ENCODE measurements around the gene NLRC3.
"Not testable (repeated sequence)": the region's sequence is repeated elsewhere in the genome, so short reads cannot be mapped to it uniquely, and the experiment has no call there.

NLRC3 gene, protein sequence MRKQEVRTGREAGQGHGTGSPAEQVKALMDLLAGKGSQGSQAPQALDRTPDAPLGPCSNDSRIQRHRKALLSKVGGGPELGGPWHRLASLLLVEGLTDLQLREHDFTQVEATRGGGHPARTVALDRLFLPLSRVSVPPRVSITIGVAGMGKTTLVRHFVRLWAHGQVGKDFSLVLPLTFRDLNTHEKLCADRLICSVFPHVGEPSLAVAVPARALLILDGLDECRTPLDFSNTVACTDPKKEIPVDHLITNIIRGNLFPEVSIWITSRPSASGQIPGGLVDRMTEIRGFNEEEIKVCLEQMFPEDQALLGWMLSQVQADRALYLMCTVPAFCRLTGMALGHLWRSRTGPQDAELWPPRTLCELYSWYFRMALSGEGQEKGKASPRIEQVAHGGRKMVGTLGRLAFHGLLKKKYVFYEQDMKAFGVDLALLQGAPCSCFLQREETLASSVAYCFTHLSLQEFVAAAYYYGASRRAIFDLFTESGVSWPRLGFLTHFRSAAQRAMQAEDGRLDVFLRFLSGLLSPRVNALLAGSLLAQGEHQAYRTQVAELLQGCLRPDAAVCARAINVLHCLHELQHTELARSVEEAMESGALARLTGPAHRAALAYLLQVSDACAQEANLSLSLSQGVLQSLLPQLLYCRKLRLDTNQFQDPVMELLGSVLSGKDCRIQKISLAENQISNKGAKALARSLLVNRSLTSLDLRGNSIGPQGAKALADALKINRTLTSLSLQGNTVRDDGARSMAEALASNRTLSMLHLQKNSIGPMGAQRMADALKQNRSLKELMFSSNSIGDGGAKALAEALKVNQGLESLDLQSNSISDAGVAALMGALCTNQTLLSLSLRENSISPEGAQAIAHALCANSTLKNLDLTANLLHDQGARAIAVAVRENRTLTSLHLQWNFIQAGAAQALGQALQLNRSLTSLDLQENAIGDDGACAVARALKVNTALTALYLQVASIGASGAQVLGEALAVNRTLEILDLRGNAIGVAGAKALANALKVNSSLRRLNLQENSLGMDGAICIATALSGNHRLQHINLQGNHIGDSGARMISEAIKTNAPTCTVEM

DNA sequence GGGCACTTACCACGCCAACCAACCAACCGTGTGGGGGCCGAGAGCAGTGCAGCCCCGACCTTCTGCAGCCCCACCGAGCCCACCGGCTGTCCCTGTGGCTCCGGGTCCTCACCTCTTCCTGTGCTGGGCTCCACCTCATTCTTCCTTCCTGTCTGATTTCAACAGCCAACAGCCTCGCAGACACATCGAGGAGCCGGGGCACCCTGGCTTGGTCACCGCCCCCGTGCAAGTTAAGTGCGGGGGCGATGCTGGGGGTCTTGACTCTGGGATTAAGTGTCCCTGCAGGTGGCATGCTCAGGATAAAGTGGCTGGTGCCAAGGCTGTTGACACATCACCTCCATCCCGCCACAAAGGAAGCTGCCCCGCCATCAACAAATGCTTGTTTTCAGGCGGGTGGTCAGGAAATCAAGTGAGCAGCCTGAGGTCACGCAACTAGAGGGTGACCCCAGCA, at the start of gene NLRC3:
NLRC3 (minus strand) TSS at position 102 of the 451 bp plus-strand sequence. CDS start 12,367 bp downstream, outside the sequence.
- DNase-seq (ENCODE audit: low read depth, low spot score): no peak
- H3K27ac ChIP-seq: no peak within 1 kb of the TSS

DNA sequence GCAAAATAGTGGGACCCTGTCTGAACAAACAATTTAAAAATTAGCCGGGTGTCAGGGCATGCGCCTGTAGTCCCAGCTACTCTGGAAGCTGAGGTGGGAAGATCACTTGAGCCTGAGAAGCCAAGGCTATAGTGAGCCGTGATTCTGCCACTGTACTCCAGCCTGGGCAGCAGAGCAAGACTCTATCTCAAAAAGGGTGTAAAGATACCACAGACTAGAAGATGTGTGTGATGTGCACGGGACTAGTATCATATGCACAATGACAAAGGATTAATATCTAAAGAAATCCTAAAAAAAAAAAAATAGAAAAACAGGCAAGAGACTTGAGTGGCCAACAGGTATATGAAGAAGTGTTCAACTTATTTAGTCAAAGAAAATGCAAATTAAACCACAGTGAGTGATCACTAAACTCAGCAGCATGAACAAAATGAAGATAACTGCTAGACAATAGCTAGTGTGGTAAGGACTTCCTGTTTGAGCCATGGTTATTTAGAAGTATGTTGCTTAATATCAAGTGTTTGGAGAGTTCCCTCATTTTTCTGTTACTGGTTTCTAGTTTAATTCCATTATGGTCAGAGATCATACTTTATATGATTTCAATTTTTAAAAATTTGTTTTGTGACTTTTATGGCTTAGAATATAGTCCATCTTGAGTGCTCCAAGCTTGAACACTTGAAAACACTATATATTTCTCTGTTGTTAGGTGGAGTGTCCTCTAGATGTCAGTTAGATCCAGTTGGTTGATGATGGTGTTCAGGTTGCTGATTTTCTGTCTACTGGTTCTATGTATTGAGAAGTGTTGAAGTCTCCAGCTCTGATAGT, 48.9 kb upstream of the NLRC3 start:
- H3K27ac ChIP-seq: no peak overlapping the region
- DNase-seq (ENCODE audit: low read depth, low spot score): no peak

DNA sequence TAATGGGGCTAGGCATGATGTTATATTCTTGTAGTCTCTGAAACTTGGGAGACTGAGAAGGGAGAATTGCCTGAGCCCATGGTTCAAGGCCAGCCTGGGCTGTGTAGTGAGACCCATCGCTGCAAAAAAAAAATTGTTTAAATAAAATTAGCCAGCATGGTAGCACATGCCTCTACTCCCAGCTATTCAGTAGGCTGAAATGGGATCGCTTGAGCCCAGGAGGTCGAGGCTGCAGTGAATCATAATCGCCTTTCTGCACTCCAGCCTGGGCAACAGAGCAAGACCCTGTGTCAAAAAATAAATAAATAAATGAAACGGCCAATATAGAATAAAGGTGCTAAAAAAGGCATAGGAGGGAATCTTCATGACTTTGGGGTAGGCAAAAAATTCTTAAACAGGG, 48.1 kb upstream of the NLRC3 start:
- no peak for DNase-seq (ENCODE audit: low read depth, low spot score)
- no peak overlapping the region for H3K27ac ChIP-seq

DNA sequence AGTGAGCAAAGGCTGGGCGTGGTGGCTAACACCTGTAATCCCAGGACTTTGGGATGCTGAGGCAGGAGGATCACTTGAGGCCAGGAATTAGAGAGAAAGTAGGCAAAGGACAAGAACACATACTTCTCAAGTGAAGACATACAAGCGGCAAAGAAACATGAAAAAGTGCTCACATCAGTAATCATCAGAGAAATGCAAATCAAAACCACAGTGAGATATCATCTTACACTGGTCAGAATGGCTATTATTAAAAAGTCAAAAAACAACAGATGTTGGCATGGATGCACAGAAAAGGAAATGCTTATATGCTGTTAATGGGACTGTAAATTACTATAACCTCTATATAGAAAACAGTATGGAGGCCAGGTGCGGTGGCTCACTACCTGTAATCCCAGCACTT, 46.4 kb upstream of the NLRC3 start:
- no peak overlapping the region for H3K27ac ChIP-seq
- DNase-seq (ENCODE audit: low read depth, low spot score): no peak

DNA sequence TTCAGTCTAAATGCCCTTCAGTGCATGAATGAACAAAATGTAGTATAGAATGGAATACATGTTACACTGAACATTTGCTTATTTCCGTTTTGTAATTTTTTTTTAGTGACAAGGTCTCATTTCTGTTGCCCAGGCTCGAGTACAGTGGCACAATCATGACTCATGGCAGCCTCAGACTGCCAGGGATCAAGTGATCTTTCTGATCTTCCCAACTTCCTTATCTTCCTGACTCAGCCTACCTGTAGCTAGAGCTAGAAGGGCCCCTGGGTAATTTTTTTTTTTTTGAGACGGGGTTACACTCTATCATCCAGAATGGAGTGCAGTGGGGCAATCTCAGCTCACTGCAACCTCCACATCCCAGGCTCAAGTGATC, 41.6 kb upstream of the NLRC3 start:
- peak; percentile 46 for DNase-seq (ENCODE audit: low read depth, low spot score)
- H3K27ac ChIP-seq: peak overlapping the region; percentile 64

DNA sequence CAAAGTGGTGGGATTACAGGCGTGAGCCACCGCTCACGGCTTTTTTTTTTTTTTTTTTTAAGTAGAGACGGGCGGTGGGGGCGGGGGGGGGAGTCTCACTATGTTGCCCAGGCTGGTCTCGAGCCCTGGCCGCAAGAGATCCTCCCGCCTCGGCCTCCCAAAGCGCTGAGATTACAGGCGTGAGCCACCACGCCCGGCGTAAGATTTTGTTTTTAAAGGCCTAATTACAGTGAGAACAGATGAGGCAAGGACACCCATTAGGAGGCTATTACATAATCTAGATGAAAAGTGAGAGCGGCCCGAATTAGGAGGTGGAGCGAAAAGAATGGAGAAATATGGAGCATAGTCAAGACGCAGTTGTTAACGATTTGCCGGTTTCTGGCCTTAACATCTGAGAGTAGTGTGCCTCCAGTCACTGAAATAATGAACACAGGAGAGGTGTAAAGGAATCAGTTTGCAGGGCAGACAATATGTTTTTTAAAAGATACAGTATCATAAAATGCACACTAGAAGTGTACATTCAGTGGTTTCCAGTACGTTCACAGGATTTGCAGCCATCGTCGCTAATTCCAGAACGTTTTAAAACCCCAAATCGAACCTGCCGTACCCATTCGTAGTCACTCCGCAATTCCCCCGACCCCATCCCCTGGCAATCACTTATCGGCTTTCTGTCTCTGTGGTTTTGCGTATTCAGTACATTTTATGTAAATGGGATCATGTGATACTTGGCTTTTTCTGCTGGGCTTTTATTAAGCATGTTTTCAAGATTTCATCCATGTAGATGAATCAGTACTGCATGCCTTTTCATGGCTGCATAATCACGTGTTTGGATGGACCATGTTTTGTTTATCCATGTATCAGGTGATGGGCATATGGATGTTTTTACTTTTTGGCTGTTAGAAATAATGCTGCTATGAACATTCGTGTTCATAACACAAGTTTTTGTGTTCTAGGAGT, 35.6 kb upstream of the NLRC3 start:
- H3K27ac ChIP-seq: peak overlapping the region; percentile 73
- no peak for DNase-seq (ENCODE audit: low read depth, low spot score)

DNA sequence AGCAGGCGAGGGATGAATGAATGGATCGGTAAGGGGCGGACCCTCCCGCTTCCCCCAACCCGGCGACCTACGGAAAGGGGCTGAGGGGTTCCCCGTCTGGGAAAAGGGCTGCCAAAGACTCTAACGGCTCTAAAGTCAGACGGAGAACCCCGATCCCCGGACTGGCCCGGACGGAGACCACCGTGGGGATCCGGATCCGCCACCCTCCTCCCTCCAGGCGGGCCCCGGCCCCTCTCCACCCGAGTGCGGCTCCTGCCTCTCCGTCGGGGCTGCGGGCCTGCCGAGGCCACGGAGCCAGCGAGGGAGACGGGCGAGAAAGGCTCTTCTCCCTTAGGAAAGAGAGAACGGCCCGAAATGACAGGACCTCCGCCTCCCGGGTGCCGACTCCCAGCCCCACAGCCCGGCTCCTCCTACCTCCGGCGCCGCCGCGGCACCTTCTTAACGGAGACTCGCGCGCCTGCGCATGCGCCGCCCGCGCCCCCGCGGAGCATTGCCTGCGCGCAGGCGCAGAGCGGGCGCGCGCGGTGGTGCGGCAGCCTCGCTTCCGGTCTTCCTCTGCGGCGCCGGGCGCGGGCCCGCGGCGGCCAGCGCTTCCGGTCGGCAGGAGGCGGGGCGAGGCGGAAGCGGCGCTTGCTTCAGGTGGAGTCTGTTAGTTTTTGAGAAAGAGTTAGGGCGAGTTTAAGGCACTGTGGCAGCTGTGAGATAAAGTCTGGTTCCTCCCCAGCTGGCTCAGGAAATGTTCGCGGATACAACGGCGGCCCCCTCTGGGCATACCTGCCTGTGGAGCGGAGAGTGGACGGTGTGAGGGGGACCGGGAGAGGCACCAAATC, 34.2 kb upstream of the NLRC3 start, which contains the start of gene SLX4:
SLX4 (minus strand) TSS at position 461 of the 830 bp plus-strand sequence. CDS start 2,642 bp downstream, outside the sequence.
- peak within 1 kb of the TSS; percentile 73 for H3K27ac ChIP-seq
- peak; percentile 57 for DNase-seq (ENCODE audit: low read depth, low spot score)

DNA sequence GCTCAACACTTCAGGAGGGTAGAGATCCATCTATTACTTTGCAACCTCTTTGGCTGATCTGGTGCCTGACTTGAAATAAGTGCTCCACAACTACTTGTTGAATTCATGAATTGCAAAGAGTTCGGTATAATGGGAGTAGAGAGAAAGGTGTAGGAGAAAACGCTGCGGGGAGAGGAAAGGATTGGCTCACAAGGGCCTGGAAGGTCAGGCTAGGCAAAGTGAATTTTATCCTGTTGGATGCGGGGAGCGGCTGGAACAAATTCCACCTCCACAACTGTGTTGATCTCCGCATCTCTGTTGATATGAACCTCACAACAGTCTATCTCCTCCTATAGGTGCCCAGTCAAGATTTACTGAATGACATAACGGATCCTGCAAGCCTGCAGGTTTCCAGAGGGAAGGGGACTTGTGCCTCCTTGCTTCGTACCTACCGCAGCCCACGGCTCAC, 33.5 kb upstream of the NLRC3 start:
- DNase-seq (ENCODE audit: low read depth, low spot score): no peak
- H3K27ac ChIP-seq: peak overlapping the region; percentile 73

DNA sequence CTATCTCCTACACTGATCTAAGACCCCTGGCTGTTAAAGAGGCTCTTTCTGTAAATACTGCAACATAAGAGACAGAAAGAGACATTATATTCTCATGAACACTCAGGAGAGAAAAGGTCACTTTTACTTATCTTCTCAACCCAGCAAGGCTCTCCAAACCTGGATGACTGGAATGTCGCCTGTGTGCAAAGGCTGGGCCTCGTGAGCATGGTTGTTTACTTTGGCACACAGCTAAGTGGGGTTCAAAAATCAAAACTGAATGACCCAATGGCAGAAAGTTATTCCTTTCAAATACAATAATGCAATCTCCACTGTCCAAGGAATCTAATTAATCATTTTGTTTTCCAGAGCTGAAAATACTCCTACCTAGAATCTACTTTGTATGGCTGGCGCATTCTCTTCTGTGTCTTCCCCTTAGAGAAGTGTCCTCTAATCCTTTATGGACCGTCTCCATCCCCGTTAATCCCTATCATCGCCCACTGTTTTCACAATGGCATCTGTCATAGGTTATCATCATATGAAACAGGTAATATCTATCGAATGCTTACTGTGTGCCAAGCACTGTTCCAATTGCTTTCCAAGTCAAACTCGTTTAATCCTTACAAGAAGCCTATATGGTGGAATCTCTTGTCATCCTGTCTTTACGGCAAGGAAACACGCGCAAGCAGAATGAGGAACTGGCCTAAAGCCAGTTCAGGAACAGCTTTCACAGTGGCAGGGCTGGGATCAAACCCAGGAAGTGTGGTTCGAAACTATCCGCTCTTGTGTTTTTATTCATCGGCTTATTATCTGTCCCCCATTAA, 32.9 kb upstream of the NLRC3 start:
- H3K27ac ChIP-seq: no peak overlapping the region
- DNase-seq (ENCODE audit: low read depth, low spot score): no peak

DNA sequence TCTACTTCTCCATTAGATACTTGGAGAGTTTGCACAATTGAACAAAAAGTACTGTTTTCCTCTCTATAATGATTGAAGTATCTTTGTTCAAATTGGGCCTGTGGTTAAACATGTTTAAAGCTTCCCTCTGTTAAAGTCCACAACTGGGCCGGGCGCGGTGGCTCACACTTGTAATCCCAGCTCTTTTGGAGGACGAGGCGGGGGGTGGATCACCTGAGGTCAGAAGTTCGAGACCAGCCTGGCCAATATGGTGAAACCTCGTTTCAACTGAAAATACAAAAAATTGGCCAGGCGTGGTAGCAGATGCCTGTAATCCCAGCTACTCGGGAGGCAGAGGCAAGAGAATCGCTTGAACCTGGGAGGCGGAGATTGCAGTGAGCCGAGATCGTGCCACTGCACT, 31.8 kb upstream of the NLRC3 start:
- H3K27ac ChIP-seq; DNase-seq (ENCODE audit: low read depth, low spot score): not testable (repeated sequence)

DNA sequence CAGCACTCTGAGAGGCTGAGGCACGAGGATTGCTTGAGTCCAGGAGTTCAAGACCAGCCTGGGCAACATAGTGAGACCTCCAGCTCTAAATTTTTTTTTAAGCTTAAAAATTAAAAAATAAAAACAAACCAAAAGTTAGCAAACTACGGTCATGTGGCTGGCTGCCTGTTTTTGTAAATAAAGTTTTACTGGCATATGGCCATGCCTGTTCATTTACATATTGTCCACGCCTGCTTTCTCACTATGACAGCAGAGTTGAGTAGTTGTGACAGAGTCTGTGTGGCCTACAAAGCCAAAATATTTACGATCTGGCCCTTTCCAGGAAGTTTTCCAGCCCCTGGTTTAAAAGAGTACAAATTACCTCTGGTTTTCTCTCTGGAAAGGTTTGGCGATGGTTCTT, 30.9 kb upstream of the NLRC3 start:
- no peak overlapping the region for H3K27ac ChIP-seq
- DNase-seq (ENCODE audit: low read depth, low spot score): no peak

DNA sequence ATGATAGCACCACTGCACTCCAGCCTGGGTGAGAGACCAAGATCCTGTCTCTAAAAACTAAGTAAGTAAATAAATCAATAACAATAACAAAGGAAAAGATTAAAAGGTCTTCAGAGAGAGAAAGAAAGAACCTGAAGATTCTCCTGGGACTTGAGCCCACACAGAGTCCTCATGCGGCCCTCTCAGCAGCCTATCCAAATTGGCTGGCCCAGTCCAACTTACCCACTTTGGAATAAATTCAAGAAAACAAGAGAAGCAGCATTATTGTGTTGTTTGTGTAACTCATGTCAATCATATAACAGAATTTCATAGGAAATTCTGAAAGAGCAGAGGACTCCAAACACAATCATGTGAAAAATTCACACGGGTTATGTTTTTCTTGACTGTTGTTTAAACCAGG, 30.4 kb upstream of the NLRC3 start:
- no peak overlapping the region for H3K27ac ChIP-seq
- no peak for DNase-seq (ENCODE audit: low read depth, low spot score)

DNA sequence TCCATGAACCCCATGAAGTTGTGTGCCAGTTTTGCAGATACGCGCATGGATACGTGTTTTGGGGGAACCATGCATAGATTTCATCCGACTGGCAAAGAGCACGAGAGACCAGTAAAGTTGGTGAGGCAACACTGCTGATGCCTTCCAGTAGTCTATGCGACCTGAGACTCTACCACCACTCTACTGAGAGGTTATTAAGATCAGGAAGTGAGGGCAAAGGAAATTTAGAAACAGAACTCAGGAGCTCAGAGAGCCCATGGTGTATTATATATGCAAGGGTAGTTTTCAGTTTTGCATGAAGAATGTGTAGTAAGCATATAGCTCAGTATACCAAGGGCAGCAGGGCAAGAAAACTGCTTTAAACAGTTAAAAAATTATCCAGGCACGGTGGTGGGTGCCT, 30.0 kb upstream of the NLRC3 start:
- no peak for DNase-seq (ENCODE audit: low read depth, low spot score)

DNA sequence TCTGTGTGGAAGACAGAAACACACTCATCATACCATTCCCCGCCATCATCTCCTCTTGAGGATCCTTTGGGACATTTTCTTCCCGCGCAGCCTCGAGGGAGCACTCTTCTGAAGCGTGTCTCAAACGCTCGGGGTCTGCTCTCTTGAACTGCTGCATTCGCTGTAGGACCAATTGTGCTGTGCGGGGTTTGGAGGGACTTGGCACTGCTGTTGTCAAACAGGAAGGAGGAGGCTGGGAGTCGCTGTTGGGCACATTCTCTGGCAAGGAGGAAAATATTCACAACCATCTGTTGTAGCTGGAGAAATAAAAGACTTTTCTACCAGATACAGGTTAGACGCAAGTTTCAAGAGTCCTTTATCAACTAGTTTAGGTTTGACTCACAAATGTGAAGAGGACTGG, 29.2 kb upstream of the NLRC3 start:
- H3K27ac ChIP-seq: no peak overlapping the region
- DNase-seq (ENCODE audit: low read depth, low spot score): no peak

More for the DNA sequence above, 30.0 kb upstream of the NLRC3 start:
- no peak overlapping the region for H3K27ac ChIP-seq

DNA sequence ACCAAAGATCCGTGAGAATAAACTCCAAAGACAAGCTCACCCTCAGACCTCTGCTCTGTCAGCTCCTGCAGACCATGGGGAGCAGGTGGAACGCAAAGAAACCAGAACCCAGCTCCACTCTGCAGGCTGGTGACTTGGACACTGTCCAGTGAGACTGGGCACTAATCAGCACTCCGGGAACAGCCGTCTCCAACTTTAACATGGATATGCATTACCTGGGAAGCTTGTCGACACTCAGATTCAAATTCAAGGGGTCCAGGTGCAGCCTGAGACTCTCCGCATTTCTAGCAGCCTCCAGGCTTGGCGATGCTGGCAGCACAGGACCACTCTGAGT, 25.1 kb upstream of the NLRC3 start:
- no peak overlapping the region for H3K27ac ChIP-seq
- no peak for DNase-seq (ENCODE audit: low read depth, low spot score)

DNA sequence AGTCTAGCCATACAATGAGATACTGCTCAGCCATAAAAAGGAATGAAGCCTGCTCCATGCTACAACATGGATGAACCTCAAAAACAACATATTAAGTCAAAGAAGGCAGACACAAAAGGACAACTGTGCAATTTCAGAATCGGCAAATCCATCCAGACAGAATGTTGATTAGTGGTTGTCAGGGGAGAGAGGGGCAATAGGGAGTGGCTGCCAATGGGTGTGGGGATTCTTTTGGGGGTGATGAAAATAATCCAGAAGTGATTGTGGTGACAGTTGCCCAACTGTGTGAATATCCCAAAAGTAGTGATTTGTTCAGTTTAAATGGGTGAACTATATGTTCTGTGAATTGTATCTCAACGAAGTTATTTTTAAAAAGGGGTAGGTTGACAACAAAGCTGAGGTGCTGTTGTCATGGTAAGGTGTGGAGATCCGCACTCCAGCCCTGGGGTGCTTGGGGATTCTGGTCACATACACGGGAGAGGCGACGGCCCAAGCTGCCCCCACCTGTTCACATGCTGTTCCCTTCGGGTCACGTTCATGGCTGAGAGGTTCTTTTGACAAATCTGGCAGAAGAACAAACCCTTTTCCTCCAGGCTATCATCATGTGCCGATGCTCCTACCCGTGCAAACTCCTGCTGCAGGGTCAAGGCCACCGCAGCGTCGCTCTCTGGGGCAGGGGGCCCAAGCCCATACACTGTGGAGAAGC, 24.6 kb upstream of the NLRC3 start:
- no peak for DNase-seq (ENCODE audit: low read depth, low spot score)
- no peak overlapping the region for H3K27ac ChIP-seq

DNA sequence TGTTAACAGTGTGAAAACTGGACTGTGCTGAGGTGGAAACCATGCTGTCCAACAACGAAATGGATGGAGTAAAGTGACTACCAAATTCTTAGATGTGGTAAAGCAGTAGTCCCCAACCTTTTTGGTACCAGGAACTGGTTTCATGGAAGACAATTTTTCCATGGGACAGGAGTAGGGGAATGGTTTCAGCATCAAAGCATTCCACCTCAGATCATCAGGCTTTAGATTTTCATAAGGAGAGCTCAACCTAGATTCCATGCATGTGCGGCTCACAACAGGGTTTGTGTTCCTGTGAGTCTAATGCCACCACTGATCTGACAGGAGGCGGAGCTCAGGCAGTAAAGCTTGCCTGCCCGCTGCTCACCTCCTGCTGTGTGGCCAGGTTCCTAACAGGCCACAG, 22.7 kb upstream of the NLRC3 start:
- no peak overlapping the region for H3K27ac ChIP-seq
- DNase-seq (ENCODE audit: low read depth, low spot score): no peak
